GM19467 (cell line): ENCODE results near the gene GATA2.

Experiments
- ATAC-seq: cut with Tn5 transposase; IDR thresholded peaks from one replicate; pipeline ENCODE4 v1.9.1; 2021; ENCODE audit warnings: mild to moderate bottlenecking, moderate library complexity; ENCODE audit not compliant: unreplicated experiment

The GATA2 gene

DNA sequence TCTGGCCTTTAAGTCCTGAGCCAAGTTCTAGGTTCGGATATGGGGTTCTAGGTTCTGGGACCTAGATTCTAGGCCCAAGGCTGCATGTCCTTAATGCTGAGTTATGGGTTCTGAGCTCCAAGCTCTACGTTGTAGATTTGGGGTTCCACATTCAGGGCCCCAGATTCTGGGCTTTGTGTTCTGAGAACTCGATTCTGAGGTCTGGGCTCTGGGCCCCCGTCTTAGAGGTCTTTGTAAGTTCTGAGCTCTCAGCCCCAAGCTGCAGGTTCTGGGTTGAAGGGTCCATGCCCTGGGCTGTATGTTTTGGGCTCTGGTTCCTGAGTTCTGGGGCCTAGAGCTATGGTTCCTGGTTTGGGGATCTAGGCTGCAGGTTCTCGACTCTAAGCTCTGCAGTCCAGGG, 16.3 kb downstream of the GATA2 start:
- ATAC-seq: no peak

DNA sequence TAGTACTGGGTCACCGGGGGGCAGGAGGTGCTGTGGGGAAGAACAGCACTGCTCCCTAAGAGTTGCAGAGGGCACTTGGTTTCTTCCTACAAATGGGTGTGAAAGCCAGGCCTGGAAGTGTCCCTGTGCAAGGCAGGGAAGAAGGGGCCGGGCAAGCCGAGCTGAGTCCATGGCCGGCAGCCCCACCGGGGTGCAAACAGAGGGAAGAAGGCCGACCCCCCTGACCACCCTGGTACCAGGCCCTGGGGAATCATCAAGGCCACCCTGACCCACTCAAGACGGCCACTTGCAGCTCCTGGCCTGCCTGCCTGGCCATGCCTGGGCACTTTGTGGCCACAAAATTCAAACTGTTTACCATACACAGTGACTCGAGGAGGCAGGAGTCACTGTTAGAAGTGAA, 17.6 kb downstream of the GATA2 start:
- ATAC-seq: no peak

DNA sequence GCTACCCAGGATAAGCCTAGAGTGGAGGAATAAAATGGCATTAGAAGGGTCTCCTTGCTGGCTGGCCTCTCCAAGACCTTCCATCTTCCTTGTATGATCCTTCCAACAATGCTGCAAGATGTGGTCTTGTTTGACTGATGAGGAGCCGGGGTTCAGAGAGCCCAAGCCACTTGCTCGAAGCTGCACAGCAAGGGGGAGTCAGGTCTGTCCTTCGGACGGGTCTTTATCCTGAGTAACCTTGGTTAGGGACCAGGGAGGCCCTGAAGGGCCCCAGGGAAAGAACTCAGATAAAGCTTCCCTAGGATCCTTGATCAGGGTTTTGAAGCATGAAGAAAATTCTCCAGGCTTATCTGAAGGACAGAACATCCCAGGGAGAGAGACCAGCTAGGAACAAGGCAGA, 19.3 kb downstream of the GATA2 start:
- no peak for ATAC-seq

DNA sequence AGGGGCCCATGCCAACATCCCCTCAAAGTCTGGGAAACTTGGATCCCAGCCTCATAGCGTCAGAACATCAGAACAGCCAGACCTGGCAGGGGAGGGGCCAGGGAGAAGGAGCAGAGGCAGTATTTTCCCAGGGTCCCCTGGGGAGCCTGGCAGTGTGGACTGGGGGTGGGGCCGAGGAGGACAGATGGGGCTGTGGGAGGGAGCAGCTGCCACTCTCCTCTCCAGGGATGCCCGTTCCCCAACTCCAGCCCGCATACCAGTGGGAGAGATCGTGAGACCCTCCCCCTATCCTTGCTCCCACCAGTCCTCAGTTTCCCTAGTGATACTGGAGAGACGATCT, 19.9 kb downstream of the GATA2 start:
- ATAC-seq: no peak

DNA sequence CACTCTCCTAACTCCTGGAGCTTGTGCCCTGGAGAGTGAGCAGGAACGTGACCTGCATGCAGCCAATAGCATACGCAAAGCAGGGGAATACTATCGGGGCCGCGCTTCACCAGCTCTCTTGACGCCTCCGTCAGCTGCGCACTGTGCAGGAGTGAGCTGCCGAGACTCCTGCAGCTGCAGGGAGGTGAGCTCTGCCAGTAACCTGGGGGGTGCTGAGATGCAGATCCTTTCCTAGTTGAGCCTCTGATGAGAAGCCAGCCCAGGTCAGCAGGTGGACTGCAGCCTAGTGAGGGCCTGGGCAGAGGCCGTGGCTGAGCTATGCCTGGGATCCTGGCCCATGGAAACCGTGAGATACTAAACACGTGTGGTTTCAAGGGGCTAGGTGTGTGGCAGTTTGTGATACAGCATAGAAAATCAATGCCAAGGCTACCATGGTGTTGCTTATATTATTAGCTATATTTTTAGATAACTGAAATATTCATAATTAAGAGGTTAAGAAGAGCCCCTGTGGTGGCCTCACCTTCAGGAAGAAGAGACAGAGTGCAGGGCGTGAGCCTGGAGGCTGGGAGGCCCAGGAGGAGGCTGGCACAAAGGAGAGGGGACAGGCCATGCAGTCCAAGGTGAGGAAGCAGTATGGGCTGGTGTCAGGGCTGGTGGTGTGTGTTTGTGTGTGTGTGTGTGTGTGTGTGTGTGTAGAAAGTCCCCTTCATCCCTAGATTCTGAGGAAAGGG, 20.4 kb downstream of the GATA2 start:
- ATAC-seq: no peak

DNA sequence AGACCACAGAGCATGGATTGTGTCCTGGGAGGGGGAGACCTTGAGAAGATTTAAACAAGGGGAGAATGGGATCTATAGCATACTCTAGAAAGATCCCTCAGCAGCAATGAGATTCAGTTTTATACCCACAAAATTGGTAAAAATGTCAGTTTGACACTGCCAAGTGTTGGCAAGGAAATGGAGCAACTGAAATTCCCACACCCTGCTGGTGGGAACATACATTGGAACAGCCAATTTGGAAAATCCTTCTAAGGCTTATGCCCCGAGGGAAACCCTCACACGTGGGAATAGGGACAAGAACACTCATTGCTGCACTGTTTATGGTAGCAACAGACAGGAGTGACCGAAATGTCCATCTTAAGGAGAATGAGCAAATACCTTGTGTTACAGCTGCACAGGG, 21.3 kb downstream of the GATA2 start:
- no peak for ATAC-seq

DNA sequence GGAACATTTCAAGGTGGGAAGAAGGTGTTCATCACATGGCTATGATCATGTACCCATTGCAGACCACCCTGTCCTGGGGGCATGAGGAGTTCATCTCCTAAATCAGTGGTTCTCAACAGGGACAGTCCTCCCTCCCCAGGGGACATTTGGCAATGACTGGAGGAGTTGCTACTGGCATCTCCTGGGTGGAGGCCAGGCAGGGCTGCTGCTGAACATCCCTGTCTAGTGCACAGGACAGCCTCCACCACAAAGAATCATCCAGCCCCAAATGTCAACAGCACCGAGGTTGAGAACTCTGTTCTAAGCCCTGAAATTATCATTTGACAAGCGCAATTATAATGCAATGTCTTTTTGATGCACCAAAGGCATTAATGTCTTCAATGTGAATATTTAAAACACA, 21.9 kb downstream of the GATA2 start:
- no peak for ATAC-seq

DNA sequence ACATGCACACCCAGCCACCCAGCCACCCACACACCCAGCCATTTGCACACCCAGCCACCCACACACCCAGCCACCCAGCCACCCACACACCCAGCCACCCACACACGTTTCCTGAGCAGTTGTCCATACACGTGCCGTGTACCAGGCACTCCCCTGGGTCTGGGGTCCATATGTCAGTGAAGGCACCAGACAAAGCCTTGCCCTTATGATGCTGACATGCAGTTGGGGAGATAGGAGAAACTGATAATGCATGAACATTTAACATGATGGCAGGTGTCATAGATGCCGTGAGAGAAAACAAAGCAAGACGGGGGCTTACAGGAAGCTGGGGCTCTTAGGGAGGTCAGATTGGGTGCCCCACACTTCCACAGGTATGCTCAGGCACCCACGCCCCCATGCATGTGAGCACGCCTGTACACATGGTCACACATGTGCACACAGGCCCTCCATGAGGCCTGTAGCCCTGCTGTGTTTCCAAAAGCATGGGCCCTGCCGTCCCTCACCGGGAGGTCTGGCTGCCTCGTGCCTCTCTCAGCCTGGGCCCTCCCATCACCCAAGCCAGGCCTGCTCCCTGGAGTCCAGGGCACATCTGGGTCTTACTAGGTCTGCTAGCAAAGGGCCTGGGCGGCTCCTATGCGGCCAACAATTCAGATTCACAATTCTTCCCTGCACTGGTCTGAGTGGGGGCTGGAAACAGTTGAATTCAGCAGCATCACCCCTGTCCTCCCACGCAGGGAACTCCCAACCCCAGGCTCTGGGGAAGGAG, 22.7 kb downstream of the GATA2 start:
- no peak for ATAC-seq

DNA sequence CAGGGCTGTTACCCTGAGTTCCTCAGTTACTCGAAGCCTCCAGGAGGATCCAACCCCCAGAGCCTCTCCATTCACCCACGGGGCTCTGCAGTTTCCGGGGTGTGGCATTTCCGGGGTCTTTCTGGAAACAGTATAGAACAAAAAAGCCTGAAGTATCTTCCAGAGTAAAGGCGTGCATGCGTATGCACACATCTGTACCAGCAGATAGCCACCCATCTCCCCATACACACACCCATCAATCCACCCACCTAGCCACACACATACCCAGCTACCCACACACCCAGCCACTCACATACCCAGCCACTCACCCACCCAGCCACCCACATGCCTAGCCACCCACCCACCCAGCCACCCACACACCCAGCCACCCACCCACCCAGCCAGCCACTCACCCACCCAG, 23.4 kb downstream of the GATA2 start:
- ATAC-seq: no peak

DNA sequence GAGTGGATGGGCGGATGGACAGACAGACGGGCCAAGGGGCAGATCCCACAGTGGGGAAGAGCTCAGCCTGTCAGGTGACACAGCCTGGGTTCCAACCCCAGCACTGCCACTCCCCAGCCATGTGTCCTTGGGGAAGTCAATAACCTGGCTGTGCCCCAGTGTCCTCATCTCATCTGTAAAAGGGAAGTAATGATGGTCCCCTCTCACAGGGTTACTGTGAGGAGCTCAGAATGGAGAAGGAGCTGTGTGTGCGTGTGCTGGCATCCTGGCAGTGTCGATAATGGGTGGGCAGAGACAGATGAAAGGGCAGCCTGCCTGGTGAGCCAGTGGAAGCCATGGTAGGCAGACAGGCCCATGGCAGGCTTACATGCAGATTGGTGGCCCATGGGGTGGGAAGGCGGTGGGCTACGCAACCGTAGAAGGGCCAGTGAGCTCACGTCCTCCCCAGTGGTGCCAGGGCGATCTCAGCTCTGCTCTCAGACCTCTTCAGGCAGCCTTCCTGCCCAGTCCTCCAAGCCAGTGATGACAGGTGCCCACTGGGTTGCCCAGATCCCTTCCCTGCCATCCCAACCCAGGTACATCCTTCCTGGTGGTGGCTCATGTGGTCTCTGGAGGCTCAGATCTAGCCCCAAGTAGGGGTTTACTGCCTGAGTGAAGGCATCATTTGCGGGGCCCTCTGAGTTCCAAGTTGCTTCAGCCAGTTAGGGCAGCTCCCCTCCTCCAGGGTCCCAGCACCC, 24.0 kb downstream of the GATA2 start:
- ATAC-seq: no peak

DNA sequence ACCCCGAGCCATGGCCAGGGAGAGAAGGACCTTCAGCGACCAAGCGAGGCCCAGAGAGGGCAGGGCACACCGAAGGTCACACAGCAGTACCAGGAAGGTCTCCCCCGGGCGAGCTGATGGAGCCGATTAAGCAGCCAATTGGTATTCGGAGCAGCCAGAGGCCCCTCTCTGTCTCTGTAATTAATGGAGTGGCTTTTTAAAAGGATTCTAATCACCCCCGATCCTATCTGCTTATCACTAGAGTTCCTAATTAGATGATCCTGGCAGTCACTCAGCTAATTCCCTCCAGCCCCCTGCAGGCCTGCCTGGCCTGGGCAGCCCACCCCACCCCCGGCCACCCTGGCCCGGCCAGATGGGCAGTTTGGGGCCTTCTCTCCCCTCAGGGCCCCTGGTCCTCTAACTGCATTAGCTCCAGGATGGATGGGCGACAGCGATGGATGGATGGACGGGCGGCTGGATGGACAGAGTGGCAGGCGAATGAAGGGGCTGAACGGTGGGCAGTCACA, 24.7 kb downstream of the GATA2 start:
- no peak for ATAC-seq

DNA sequence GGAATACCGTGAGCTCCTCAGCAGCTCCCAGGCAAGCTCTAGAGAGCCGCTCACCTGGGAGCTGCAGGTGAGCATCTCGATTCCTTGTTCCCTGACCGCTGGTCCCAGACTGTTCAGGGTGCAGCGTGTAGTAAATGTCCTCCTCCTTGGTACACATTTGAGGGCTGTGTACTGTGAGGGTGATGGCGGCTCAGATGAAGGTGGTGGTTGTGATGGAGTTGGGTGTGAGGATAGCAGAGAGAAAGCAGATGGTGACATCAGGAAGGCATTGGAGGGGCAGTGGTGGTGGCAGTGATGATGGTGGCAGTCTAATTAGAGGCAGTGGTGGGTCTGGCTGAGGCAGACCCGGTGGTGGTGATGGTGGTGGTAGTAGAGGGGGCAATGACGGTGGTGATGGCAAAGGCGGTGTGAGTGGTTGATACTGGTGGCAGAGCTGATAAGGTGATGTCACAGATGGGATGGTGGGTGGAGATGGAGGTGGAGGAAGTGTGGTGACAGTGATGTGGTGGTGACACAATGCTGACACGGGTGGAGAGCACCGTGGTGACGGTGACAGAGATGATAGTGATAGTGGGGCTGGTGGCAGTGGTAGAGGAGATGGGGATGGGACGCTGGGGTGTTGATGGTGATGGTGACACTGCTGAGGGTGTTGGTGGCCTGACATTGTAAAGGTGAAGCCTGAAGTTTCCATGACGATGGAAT, 26.0 kb downstream of the GATA2 start, which contains the start of gene DNAJB8:
Gene DNAJB8 (minus strand): TSS at position 51 of the 702 bp plus-strand sequence. CDS start 3,645 bp downstream, outside the sequence.
- no peak for ATAC-seq

DNA sequence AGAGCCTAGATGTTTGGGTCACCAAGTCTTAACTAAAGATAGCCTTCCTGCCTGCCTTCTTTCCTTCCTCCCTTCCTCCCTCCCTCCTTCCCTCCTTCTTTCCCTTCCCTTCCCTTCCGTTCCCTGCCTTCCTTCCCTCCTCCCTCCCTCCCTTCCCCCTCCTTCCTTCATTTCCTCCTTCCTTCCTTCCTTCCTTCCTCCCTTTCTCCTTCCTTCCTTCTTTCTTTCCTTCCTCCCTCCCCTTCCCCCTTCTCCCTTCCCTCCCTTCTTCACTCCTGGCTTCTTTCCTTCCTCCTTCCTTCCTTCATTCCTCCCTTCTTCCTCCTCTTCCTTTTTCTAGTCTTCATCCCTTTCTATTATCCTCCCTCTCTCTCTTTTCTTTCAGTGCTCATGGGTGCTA, 28.3 kb downstream of the GATA2 start:
- ATAC-seq: no peak

DNA sequence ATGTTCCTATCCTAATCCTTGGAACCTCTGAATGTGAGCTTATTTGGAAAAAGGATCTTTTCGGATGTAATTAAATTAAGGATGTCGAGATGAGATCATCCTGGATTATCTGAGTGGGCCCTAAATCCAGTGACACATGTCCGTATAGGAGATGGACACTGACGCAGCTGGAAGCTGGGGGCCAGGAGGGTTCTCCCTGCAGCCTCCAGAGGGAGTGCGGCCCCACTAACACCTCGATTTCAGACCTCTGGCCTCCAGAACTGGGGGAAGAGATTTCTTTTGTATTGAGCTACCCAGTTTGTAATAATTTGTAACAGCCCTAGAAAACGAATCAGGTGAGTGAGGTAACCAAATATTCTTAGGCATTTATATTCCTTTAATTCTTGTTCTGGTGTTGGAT, 28.8 kb downstream of the GATA2 start:
- ATAC-seq: no peak

DNA sequence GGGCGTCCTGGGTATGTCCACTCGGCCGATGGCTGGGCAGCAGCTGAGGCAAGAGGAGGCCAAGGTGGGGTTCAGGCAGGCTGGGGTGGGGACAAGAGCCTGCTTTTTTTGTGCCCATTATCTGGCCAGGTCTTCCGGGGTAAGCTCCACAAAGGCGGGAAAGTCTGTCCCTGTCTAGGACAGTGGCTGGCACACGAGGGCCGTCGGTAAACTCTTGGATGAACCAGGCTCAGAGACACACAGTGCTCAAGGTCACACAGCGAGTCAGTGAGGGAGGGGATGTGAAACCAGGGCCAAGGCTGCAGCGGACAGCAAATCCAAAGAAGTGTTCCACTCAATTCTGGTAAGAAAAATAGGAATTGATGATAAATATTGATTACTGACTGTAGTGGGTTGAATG, 29.2 kb downstream of the GATA2 start:
- no peak for ATAC-seq

DNA sequence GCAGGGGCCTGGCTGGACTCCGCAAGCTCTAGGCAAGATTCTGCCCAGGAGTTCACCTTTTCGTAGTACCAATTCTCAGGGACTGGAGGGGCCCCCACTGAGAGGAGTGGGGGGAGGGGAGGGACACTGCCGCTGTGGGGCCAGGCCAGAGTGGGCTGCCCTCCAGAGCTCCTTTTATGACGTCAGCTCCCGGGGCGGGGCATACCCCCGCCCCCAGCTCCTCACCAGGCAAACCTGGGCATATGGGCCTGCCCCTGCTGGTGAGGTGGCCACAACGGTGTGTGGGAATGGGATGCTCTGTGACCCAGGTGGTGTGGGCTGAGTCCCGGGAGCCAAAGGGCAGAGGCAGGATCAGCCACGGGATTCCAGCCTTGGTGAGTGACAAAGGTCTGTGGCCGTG, 29.6 kb downstream of the GATA2 start:
- ATAC-seq: no peak

DNA sequence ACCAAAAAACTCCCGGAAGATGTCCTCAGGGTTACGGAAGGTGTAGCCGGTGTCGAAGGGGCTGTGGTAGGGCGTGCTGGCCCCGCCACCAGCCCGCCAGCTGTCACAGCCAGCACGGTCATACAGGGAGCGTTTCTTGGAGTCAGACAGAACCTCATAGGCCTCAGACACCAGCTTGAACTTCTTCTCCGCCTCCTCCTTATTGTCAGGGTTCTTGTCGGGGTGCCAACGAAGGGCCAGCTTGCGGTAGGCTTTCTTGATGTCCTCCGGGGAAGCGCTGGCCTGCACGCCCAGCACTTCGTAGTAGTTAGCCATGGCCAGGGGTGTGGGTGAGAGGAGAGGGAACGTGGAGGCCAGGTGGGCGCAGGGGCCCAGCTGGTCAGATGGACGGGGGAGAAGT, 30.1 kb downstream of the GATA2 start:
- no peak for ATAC-seq

DNA sequence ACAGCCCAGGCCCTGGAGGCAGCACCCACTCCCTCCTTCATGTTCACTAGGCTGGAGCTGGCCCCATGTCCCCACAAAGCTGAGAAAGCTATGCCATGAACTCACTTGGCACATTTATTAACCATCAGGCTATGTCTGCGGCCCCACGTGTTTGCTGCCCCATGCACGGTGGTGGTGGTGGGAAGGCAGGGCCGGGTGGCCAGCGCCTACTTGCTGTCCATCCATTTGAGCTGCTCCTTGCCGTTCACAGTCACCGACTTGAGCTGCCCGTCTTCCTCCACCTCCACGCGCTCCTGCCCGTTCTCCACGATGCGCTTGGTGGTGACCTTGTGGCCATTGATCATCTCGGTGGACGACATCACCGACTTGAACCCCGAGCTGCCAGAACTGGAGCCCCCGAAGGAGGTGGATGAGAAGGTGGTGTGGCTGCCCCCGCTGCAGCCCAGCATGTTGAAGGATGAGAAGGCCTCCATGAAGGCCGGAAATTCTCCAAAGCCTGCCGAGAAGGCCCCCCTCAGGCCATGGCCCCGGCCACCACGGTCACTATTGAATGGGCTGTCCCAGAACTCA, 30.6 kb downstream of the GATA2 start:
- no peak for ATAC-seq

DNA sequence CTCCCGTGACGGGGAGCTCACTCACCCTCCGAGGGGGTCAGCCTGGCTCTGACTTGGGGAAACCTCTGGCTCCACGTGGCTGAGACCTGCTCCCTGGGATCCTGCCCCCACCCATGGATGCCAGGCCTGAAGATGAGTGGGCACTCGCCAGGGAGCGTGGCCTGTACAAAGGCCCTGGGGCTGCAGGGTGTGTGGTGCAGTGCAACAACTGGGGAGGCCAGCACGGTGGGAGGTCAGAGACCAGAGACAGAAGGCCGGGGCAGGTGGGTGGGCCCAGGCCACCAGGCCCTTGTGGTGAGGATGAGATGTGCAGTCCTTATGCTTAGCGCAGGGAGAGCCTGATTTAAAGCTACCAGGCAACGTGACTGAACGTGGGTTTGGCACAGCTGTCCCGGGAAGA, 31.3 kb downstream of the GATA2 start:
- ATAC-seq: no peak

DNA sequence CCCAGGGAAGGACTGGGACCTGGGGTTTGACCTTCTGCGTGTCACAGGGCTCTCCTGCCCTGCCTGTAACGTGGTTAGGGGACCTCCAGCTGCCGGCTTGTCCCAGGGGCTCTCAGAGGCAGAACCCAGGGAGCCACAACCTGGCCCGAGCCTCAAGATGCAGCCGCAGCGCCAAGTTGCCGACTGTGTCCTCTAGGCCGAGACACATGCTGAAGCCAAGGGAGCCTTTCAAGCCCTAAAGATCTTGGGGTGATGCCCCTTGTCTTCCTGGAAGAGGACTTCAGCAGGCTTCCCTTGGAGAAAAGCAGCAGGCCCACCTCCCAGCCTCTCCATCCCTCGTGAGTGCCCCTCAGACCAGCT, 33.6 kb downstream of the GATA2 start:
- ATAC-seq: no peak
